IMR-90 (cell line): ENCODE results near the gene MESP2. TPM values are rescaled to one million over a fixed set of nuclear protein-coding genes. Genes with fewer than 3 reads are reported as not detected.
A peak's percentile ranks its signal among the peaks of the same experiment; 100 is the strongest.

Experiments
- ATAC-seq: fragments of 200-7000 bp; cut with Tn5 transposase; 2 replicates; pipeline ENCODE4 v1.9.1; 2020; ENCODE audit warnings: low read depth, mild to moderate bottlenecking, moderate library complexity
- BruUV-seq: library from RNA; stranded (reverse); fragments of 400-500 nt; replicated peaks from 2 replicates; lab custom pipeline; 2021; lab: Mats Ljungman, UMichigan
- CTCF ChIA-PET: fragments of 300-600 bp; formaldehyde crosslinking; extraction: SDS; loops from one replicate; lab custom pipeline; 2021; ENCODE audit warnings: antibody characterized with exemption; lab: Yijun Ruan, JAX
- POLR2A ChIA-PET: fragments of 300-600 bp; sonication (Branson Sonifier 250); formaldehyde crosslinking; loops from one replicate; lab custom pipeline; 2022; ENCODE audit warnings: antibody characterized with exemption; ENCODE audit not compliant: unreplicated experiment; lab: Charles Lee
- DNase-seq: peaks from one replicate; pipeline ENCODE4 v3.0.0; 2013
- H2AFZ ChIP-seq: replicated peaks from 2 replicates; pipeline ENCODE3; 2013; ENCODE audit warnings: low read length, mild to moderate bottlenecking; ENCODE audit not compliant: poor library complexity
- H2AK5ac ChIP-seq: 2 replicates; pipeline ENCODE4 v1.6.1; 2013; ENCODE audit warnings: low read depth, low read length, inconsistent platforms
- H2AK9ac ChIP-seq: replicated peaks from 2 replicates; pipeline ENCODE3; 2013; ENCODE audit warnings: mild to moderate bottlenecking, low read depth, low read length, moderate library complexity; ENCODE audit not compliant: poor library complexity
- H2BK120ac ChIP-seq: 2 replicates; pipeline ENCODE4 v1.6.1; 2013; ENCODE audit warnings: low read depth, low read length, inconsistent platforms
- H2BK15ac ChIP-seq: 3 replicates; pipeline ENCODE4 v1.6.1; 2013; ENCODE audit warnings: low read depth, low read length, inconsistent platforms
- H2BK20ac ChIP-seq: 2 replicates; pipeline ENCODE4 v1.6.1; 2013; ENCODE audit warnings: low read depth, mild to moderate bottlenecking, inconsistent platforms, low read length, moderate library complexity
- H2BK5ac ChIP-seq: 2 replicates; pipeline ENCODE4 v1.6.1; 2013; ENCODE audit warnings: mild to moderate bottlenecking, low read depth, low read length, inconsistent platforms; ENCODE audit not compliant: poor library complexity, severe bottlenecking
- H3K14ac ChIP-seq: replicated peaks from 2 replicates; pipeline ENCODE4 v1.6.1; 2013; ENCODE audit warnings: low read depth, low read length, inconsistent platforms
- H3K18ac ChIP-seq: 2 replicates; pipeline ENCODE4 v1.6.1; 2013; ENCODE audit warnings: low read depth, low read length, control low read depth
- H3K23ac ChIP-seq: 2 replicates; pipeline ENCODE4 v1.6.1; 2013; ENCODE audit warnings: low read depth, low read length, inconsistent platforms
- H3K27ac ChIP-seq: 2 replicates; pipeline ENCODE4 v1.5.1; 2013; ENCODE audit warnings: mild to moderate bottlenecking, control low read depth, low read length; ENCODE audit not compliant: insufficient read depth
- H3K27me3 ChIP-seq: 2 replicates; pipeline ENCODE4 v1.6.1; 2013; ENCODE audit warnings: low read length; ENCODE audit not compliant: control insufficient read depth, insufficient read depth
- H3K36me3 ChIP-seq: 2 replicates; pipeline ENCODE4 v1.6.1; 2013; ENCODE audit warnings: low read length, mixed read lengths; ENCODE audit not compliant: control insufficient read depth, insufficient read depth
- H3K4ac ChIP-seq: 2 replicates; pipeline ENCODE4 v1.6.1; 2013; ENCODE audit warnings: low read depth, low read length, inconsistent platforms
- H3K4me1 ChIP-seq: 2 replicates; pipeline ENCODE4 v1.6.1; 2013; ENCODE audit warnings: low read length, mixed read lengths; ENCODE audit not compliant: control insufficient read depth, insufficient read depth
- H3K4me2 ChIP-seq: 2 replicates; pipeline ENCODE4 v1.6.1; 2013; ENCODE audit warnings: low read depth, mild to moderate bottlenecking, control low read depth, low read length, moderate library complexity
- H3K4me3 ChIP-seq: 2 replicates; pipeline ENCODE4 v1.5.1; 2013; ENCODE audit warnings: low read depth, mild to moderate bottlenecking, control low read depth, low read length, moderate library complexity; ENCODE audit not compliant: insufficient read depth
- H3K56ac ChIP-seq: 2 replicates; pipeline ENCODE4 v1.6.1; 2013; ENCODE audit warnings: low read length, inconsistent platforms; ENCODE audit not compliant: insufficient read depth; ENCODE audit errors: extremely low read depth
- H3K79me1 ChIP-seq, 2 experiments: 2 replicates each; pipeline ENCODE4 v1.6.1; 2013; ENCODE audit warnings: low read length in 2 of 2, inconsistent platforms in 1 of 2, low read depth in 1 of 2
- H3K9ac ChIP-seq: 2 replicates; pipeline ENCODE4 v1.6.1; 2013; ENCODE audit warnings: low read depth, low read length, control low read depth
- H3K9me1 ChIP-seq: 2 replicates; pipeline ENCODE4 v1.6.1; 2013; ENCODE audit warnings: low read length, inconsistent platforms; ENCODE audit not compliant: insufficient read depth
- H3K9me3 ChIP-seq: 2 replicates; pipeline ENCODE4 v1.6.1; 2013; ENCODE audit warnings: low read length; ENCODE audit not compliant: control insufficient read depth, insufficient read depth
- H4K20me1 ChIP-seq: 2 replicates; pipeline ENCODE4 v1.6.1; 2013; ENCODE audit warnings: low read length, inconsistent platforms; ENCODE audit not compliant: insufficient read depth
- H4K5ac ChIP-seq: 2 replicates; pipeline ENCODE4 v1.6.1; 2013; ENCODE audit warnings: mild to moderate bottlenecking, low read depth, low read length, control low read depth
- H4K8ac ChIP-seq, 2 experiments: 2 replicates each; pipeline ENCODE4 v1.6.1; 2013; ENCODE audit warnings: low read depth in 2 of 2, low read length in 2 of 2, control low read depth in 1 of 2, inconsistent platforms in 1 of 2
- H4K91ac ChIP-seq: 2 replicates; pipeline ENCODE4 v1.6.1; 2013; ENCODE audit warnings: low read depth, low read length, inconsistent platforms; ENCODE audit not compliant: insufficient read depth
- BHLHE40 ChIP-seq: fragments of 150-350 bp; IDR thresholded peaks from 2 replicates; pipeline ENCODE4 v1.6.1; 2016; ENCODE audit warnings: mild to moderate bottlenecking, low read depth, low read length
- ELK1 ChIP-seq: fragments of 150-350 bp; IDR thresholded peaks from 2 replicates; pipeline ENCODE4 v1.6.1; 2016; ENCODE audit warnings: low read depth, mild to moderate bottlenecking, low read length, moderate library complexity, borderline replicate concordance
- FOS ChIP-seq: fragments of 150-350 bp; IDR thresholded peaks from 2 replicates; pipeline ENCODE4 v1.6.1; 2016; ENCODE audit warnings: low read depth, low read length
- MAZ ChIP-seq: IDR thresholded peaks from 2 replicates; pipeline ENCODE4 v1.6.1; 2012; ENCODE audit warnings: low read depth, mild to moderate bottlenecking, low read length, improper control_type of control experiment, moderate library complexity, borderline replicate concordance
- MXI1 ChIP-seq: IDR thresholded peaks from 2 replicates; pipeline ENCODE4 v1.6.1; 2012; ENCODE audit warnings: low read depth, mild to moderate bottlenecking, low read length, moderate library complexity, borderline replicate concordance
- RFX5 ChIP-seq: IDR thresholded peaks from 2 replicates; pipeline ENCODE4 v1.8.0; 2012; ENCODE audit warnings: low read depth, mild to moderate bottlenecking, low read length, moderate library complexity
- SMC3 ChIP-seq: fragments of 150-350 bp; IDR thresholded peaks from 2 replicates; pipeline ENCODE4 v1.6.1; 2016; ENCODE audit warnings: low read depth, mild to moderate bottlenecking, antibody characterized with exemption, low read length, moderate library complexity
- WGBS, 2 experiments: methylation state at CpG; one replicate each; pipeline versions ENCODE4 v1.1.5 to v1.1.7; 2013; ENCODE audit warnings: missing lambda C conversion rate in 2 of 2; ENCODE audit not compliant: insufficient read length in 1 of 2; ENCODE audit errors: extremely low coverage in 2 of 2; 5-methylcytosine and 5-hydroxymethylcytosine counted together
- dilution Hi-C: fragments of 300-500 bp; cut with HindIII; formaldehyde crosslinking; loops from one replicate; pipeline ENCODE4 v1.14.3; 2018; ENCODE audit warnings: low sequenced_read_pairs; ENCODE audit not compliant: unreplicated experiment
- in situ Hi-C: fragments of 300-500 bp; cut with MboI; formaldehyde crosslinking; loops from 3 replicates; pipeline ENCODE4 v1.14.3; 2019; ENCODE audit warnings: low sequenced_read_pairs, inconsistent platforms, mixed read lengths
- intact Hi-C: fragments of 100-400 bp; cut with micrococcal nuclease; formaldehyde crosslinking; loops from 2 replicates; pipeline ENCODE4 v1.10.0; 2022
- polyA plus RNA-seq, 3 experiments: library from polyadenylated mRNA; depleted of rRNA; stranded (reverse); fragments of >200 nt; gene quantifications; 2 replicates each; pipeline ENCODE4 v1.2.3, GENCODE V29; 2012; ENCODE audit warnings: low replicate concordance in 1 of 3
- total RNA-seq: library from RNA; depleted of rRNA; stranded (reverse); fragments of >200 nt; gene quantifications from 2 replicates; pipeline ENCODE4 v1.2.3, GENCODE V29; 2012

MESP2 gene
- total and polyA plus RNA-seq, 2 of the 4 experiments (the other 2 are of a cell fraction) = 0.18 to 0.32 TPM

- Histone ChIP-seq H3K4me2 (no peak overlapping the region), H4K91ac (no peak overlapping the region), H4K20me1 (no peaks in the 10 kb centered on the region), H3K9ac (no peak overlapping the region), H3K27ac (no peak overlapping the region), H4K5ac (no peak overlapping the region), H3K4me1 (no peaks in the 10 kb centered on the region), H3K79me1 (peaks cover under 1 to 6% of the 10 kb centered on the region in 2 experiments; a peak in 3 of 4 replicates), H3K27me3 (no peaks in the 10 kb centered on the region), H3K23ac (no peak overlapping the region), H3K4me3 (no peak overlapping the region), H3K9me1 (no peaks in the 10 kb centered on the region; the same call in 1 of the 2 replicates), H3K14ac (no peak overlapping the region), H2BK120ac (no peak overlapping the region), H3K36me3 (peaks cover 56% of the 10 kb centered on the region), H2BK5ac (no peak overlapping the region), H3K4ac (no peak overlapping the region), H4K8ac (no peak overlapping the region), H2AK5ac (no peak overlapping the region), H2AFZ (no peak overlapping the region), H2BK20ac (no peak overlapping the region), H3K9me3 (no peaks in the 10 kb centered on the region), H3K18ac (no peak overlapping the region), H2BK15ac (no peak overlapping the region), H2AK9ac (peak overlapping the region; percentile 55), H3K56ac (no peak overlapping the region)
- DNase-seq (no peak), ATAC-seq (no peak)
- WGBS, 2 experiments = 94% methylated on average over 10 of the region's 24 CpGs; no CpG with 5 or more reads in 1 of the 2 experiments
- in situ Hi-C loops (no loop called here), intact Hi-C loops (no loop called here), dilution Hi-C loops (no loop called here)
- POLR2A ChIA-PET = no interaction called here
- TF ChIP-seq FOS (no peak), RFX5 (no peak), SMC3 (no peak), MXI1 (no peak), MAZ (no peak), BHLHE40 (no peak), ELK1 (no peak)
- CTCF ChIA-PET = interaction anchor here (0.6 kb wide), 1 partner anchor 43 kb away, joined by 3 read pairs; no protein-coding TSS in a partner anchor
- no TSS peak for BruUV-seq
These were observed 27.1 kb downstream of the MESP2 start for GRCh38 chr15:89802986-89803824.
